Measurements from ENCODE around the gene SZRD1.

SZRD1 gene

DNA sequence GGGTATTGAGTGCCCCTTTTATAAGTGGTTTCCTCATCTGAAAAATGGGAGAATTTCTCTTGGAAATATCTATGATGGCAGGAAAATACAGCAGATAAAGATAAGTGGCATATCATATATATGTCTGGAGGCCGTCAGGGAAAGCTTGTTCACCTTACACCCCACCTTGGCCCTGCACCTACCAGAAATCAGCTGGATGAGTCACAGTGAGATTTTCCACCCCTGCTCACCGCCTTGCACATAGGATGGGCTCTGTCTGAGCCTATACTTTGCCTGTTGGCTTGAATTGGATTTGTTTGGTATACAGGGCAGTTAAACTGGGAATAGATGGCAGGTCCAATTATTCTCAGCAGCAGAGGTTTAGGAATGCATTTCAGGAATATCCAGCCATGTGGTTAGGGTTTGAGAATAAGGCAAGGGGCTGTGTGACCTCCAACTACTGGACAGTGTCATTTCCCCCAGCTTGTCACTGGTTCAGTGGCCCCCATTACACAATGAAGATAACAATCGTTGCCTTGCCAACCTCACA is 70.0 kb downstream of the SZRD1 start, which contains the start of gene SPATA21:
SPATA21 (minus strand) TSS at position 479 of the 529 bp plus-strand sequence. CDS start 6,053 bp downstream, outside the sequence.
- Mint-ChIP-seq H3K27ac (no peak within 1 kb of the TSS), H3K27me3 (ENCODE audit: low read depth, poor library complexity) (peaks cover 9% of the 10 kb centered on the region), H3K36me3 (ENCODE audit: low read depth) (no peaks in the 10 kb centered on the region), H3K9me3 (peaks cover 6% of the 10 kb centered on the region), H3K4me3 (no peak within 1 kb of the TSS), H3K4me1 (peaks cover 21% of the 10 kb centered on the region)
- DNase-seq, result no peak
- TF ChIP-seq, protein P1, sequence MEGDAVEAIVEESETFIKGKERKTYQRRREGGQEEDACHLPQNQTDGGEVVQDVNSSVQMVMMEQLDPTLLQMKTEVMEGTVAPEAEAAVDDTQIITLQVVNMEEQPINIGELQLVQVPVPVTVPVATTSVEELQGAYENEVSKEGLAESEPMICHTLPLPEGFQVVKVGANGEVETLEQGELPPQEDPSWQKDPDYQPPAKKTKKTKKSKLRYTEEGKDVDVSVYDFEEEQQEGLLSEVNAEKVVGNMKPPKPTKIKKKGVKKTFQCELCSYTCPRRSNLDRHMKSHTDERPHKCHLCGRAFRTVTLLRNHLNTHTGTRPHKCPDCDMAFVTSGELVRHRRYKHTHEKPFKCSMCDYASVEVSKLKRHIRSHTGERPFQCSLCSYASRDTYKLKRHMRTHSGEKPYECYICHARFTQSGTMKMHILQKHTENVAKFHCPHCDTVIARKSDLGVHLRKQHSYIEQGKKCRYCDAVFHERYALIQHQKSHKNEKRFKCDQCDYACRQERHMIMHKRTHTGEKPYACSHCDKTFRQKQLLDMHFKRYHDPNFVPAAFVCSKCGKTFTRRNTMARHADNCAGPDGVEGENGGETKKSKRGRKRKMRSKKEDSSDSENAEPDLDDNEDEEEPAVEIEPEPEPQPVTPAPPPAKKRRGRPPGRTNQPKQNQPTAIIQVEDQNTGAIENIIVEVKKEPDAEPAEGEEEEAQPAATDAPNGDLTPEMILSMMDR (IDR thresholded peaks at IDR 0.05), result no peak

GRCh38 chr1:16438516-16438915 is 71.5 kb downstream of the SZRD1 start:
- Mint-ChIP-seq H3K4me3 (no peak overlapping the region), H3K4me1 (peaks cover 23% of the 10 kb centered on the region), H3K36me3 (ENCODE audit: low read depth) (peaks cover 7% of the 10 kb centered on the region), H3K9me3 (peaks cover 6% of the 10 kb centered on the region), H3K27me3 (ENCODE audit: low read depth, poor library complexity) (peaks cover 6% of the 10 kb centered on the region), H3K27ac (no peak overlapping the region)
- DNase-seq, result no peak
- TF ChIP-seq, protein P1 (IDR thresholded peaks at IDR 0.05), result no peak

DNA sequence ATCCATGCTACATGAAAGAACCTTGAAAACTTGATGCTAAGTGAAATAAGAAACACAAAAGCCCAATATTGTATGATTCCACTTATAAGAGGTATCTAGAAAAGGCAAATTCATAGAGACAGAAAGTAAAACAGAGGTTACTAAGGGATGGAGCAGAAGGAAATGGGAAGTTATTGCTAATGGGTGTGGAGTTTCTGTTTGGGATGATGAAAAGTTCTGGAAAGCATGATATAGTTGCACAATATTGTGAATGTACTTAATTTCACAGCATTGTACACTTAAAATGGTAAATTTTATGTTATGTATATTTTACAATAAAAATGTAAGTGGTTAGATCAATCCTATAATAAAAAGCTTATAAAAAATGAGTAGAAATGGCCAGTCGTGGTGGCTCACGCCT is 71.9 kb downstream of the SZRD1 start:
- DNase-seq, result no peak
- H3K4me1 Mint-ChIP-seq, result peaks cover 22% of the 10 kb centered on the region
- no peak overlapping the region for H3K4me3 Mint-ChIP-seq
- peaks cover 6% of the 10 kb centered on the region for H3K9me3 Mint-ChIP-seq
- H3K36me3 Mint-ChIP-seq (ENCODE audit: low read depth), result peaks cover 11% of the 10 kb centered on the region
- no peak overlapping the region for H3K27ac Mint-ChIP-seq
- peaks cover 6% of the 10 kb centered on the region for H3K27me3 Mint-ChIP-seq (ENCODE audit: low read depth, poor library complexity)
- TF ChIP-seq, protein P1 (IDR thresholded peaks at IDR 0.05), result no peak

GRCh38 chr1:16440131-16440469 is 73.1 kb downstream of the SZRD1 start:
- TF ChIP-seq, protein P1 (IDR thresholded peaks at IDR 0.05), result no peak
- peaks cover 4% of the 10 kb centered on the region for H3K9me3 Mint-ChIP-seq
- H3K4me3 Mint-ChIP-seq, result peak overlapping the region; percentile 96
- no peak for DNase-seq
- peak overlapping the region; percentile 84 for H3K27ac Mint-ChIP-seq
- peaks cover 22% of the 10 kb centered on the region for H3K4me1 Mint-ChIP-seq
- H3K36me3 Mint-ChIP-seq (ENCODE audit: low read depth), result peaks cover 20% of the 10 kb centered on the region
- H3K27me3 Mint-ChIP-seq (ENCODE audit: low read depth, poor library complexity), result peaks cover 6% of the 10 kb centered on the region

- H3K9me3 Mint-ChIP-seq, result no peaks in the 10 kb centered on the region
- peak within 1 kb of the TSS; percentile 96 for H3K4me3 Mint-ChIP-seq
- peak; percentile 99 for DNase-seq
- TF ChIP-seq, protein P1 (IDR thresholded peaks at IDR 0.05), result peak; percentile 82
- H3K36me3 Mint-ChIP-seq (ENCODE audit: low read depth), result peaks cover 24% of the 10 kb centered on the region
- peaks cover 22% of the 10 kb centered on the region for H3K4me1 Mint-ChIP-seq
- H3K27me3 Mint-ChIP-seq (ENCODE audit: low read depth, poor library complexity), result peaks cover 1% of the 10 kb centered on the region
- H3K27ac Mint-ChIP-seq, result peak within 1 kb of the TSS; percentile 95
Measured at GRCh38 chr1:16440470-16441281, 73.6 kb downstream of the SZRD1 start, which contains the start of gene NECAP2. TSS of gene NECAP2 (plus strand) at chr1:16440724. CDS start at chr1:16440762, 38 bp downstream.

Measured in nephron progenitor cell (in vitro differentiated cells).